GM23338 (cell line): ENCODE data around the gene DCAF6. TPM values are rescaled to one million over a fixed set of nuclear protein-coding genes. Genes with fewer than 3 reads are reported as not detected.

Source experiments
- ATAC-seq: fragments of 200-7000 bp; cut with Tn5 transposase; 3 replicates; pipeline ENCODE4 v1.9.1; 2020
- DNase-seq: peaks from one replicate; pipeline ENCODE4 v3.0.0-alpha.2; 2015; ENCODE audit warnings: low spot score
- H2AFZ ChIP-seq: fragments of 200-600 bp; sonication (generic); 2 replicates; pipeline ENCODE4 v1.8.0; 2016; ENCODE audit warnings: antibody characterized with exemption, mild to moderate bottlenecking, moderate library complexity
- H3F3A ChIP-seq: fragments of 200-600 bp; sonication (generic); replicated peaks from 2 replicates; pipeline ENCODE4 v1.8.0; 2017; ENCODE audit warnings: antibody characterized with exemption, mixed run types, low read depth
- H3K27ac ChIP-seq: fragments of 200-600 bp; sonication (generic); 2 replicates; pipeline ENCODE4 v1.6.1; 2016; ENCODE audit warnings: low read depth
- H3K27me3 ChIP-seq: fragments of 200-600 bp; sonication (generic); 2 replicates; pipeline ENCODE4 v1.8.0; 2016; ENCODE audit warnings: mild to moderate bottlenecking, mixed run types, moderate library complexity; ENCODE audit not compliant: insufficient read depth
- H3K36me3 ChIP-seq: fragments of 200-600 bp; sonication (generic); 2 replicates; pipeline ENCODE4 v1.8.0; 2016; ENCODE audit warnings: mild to moderate bottlenecking; ENCODE audit not compliant: insufficient read depth
- H3K4me1 ChIP-seq: fragments of 200-600 bp; sonication (generic); 2 replicates; pipeline ENCODE4 v1.8.0; 2016; ENCODE audit warnings: mild to moderate bottlenecking, moderate library complexity; ENCODE audit not compliant: insufficient read depth
- H3K4me2 ChIP-seq: fragments of 200-600 bp; sonication (generic); 2 replicates; pipeline ENCODE4 v1.7.1; 2017; ENCODE audit warnings: mixed run types
- H3K4me3 ChIP-seq: fragments of 200-600 bp; sonication (generic); 2 replicates; pipeline ENCODE4 v1.6.1; 2016; ENCODE audit warnings: mixed run types
- H3K79me2 ChIP-seq: fragments of 200-600 bp; sonication (generic); replicated peaks from 2 replicates; pipeline ENCODE4 v1.8.0; 2017; ENCODE audit warnings: mild to moderate bottlenecking; ENCODE audit not compliant: insufficient read depth
- H3K9me2 ChIP-seq: fragments of 200-600 bp; sonication (generic); 2 replicates; pipeline ENCODE4 v1.8.0; 2017; ENCODE audit not compliant: insufficient read depth
- H4K20me1 ChIP-seq: fragments of 200-600 bp; sonication (generic); replicated peaks from 2 replicates; pipeline ENCODE4 v1.8.0; 2017; ENCODE audit warnings: mild to moderate bottlenecking; ENCODE audit not compliant: insufficient read depth
- H3K27ac Mint-ChIP-seq: 2 replicates; pipeline ENCODE4 v1.8.0; 2020; ENCODE audit warnings: inconsistent platforms, mild to moderate bottlenecking, moderate library complexity, mixed read lengths
- H3K27me3 Mint-ChIP-seq: 3 replicates; pipeline ENCODE4 v1.8.0; 2022; ENCODE audit warnings: low read depth, mild to moderate bottlenecking, moderate library complexity, mixed read lengths, inconsistent platforms; ENCODE audit not compliant: insufficient read depth, poor library complexity
- H3K36me3 Mint-ChIP-seq: 3 replicates; pipeline ENCODE4 v1.8.0; 2021; ENCODE audit warnings: low read depth, mild to moderate bottlenecking, inconsistent platforms, moderate library complexity, mixed read lengths
- H3K4me1 Mint-ChIP-seq: 3 replicates; pipeline ENCODE4 v1.8.0; 2020; ENCODE audit warnings: mild to moderate bottlenecking, inconsistent platforms, mixed read lengths
- H3K4me3 Mint-ChIP-seq: 3 replicates; pipeline ENCODE4 v1.8.0; 2021; ENCODE audit warnings: moderate library complexity, mild to moderate bottlenecking, inconsistent platforms, mixed read lengths
- H3K9me3 Mint-ChIP-seq: 3 replicates; pipeline ENCODE4 v1.8.0; 2020; ENCODE audit warnings: moderate library complexity, mild to moderate bottlenecking, inconsistent platforms, mixed read lengths
- EZH2phosphoT487 ChIP-seq: fragments of 200-600 bp; sonication (generic); IDR thresholded peaks from one replicate; pipeline ENCODE4 v1.8.1; 2018; ENCODE audit warnings: antibody characterized with exemption; ENCODE audit not compliant: unreplicated experiment
- POLR2AphosphoS5 ChIP-seq: IDR thresholded peaks from 2 replicates; pipeline ENCODE4 v1.6.1; 2016; ENCODE audit warnings: antibody characterized with exemption, low read depth
- microRNA counts: library from miRNA; unstranded; fragments of <30 nt; microRNA quantifications from one replicate; lab custom pipeline; 2017
- microRNA-seq: library from miRNA; unstranded; fragments of <30 nt; microRNA quantifications from one replicate; pipeline ENCODE4, GENCODE V29; 2017
- polyA plus RNA-seq: library from polyadenylated mRNA; unstranded; fragments of >200 nt; fragmentation: Nextera tagmentation; extraction: Ambion mirVana; gene quantifications from 2 replicates; pipeline ENCODE4 v1.2.1, GENCODE V29; 2016
- small RNA-seq: library from RNA; depleted of rRNA; stranded (forward); fragments of <200 nt; gene quantifications from one replicate; pipeline ENCODE3, GENCODE V24; 2014; ENCODE audit warnings: low replicate concordance
- total RNA-seq: library from RNA; depleted of rRNA; stranded (reverse); fragments of >200 nt; shearing (Covaris generic); gene quantifications from 2 replicates; pipeline ENCODE4 v1.2.3, GENCODE V29; 2014; rRNA removed

DCAF6 gene
- total and polyA plus RNA-seq, 2 experiments from 2014 or later, result 18.6 to 27.3 TPM

DNA sequence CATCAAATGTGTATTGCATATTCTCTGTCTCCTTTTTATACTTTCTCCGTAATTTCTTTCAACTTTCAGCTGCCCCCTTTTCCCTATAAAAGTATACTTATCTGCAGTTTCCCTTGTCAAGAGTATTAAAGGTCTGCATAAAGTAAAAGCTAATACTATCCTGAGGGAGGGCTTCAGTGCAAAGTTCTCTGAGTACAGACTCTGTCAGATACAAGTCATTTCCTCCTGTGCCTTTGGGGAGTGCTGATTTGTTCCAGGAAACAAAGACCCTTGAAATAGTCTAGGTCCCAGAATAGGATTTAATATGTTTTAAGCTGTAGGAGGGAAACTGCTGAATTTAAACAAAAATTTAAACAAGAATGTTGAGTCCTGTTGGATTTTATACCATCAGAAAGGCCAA is 188.6 kb downstream of the DCAF6 start:
- Mint-ChIP-seq H3K9me3 (peaks cover 9% of the 10 kb centered on the region; the same call in 2 of the 3 replicates), H3K27ac (no peak overlapping the region), H3K4me1 (peaks cover 4% of the 10 kb centered on the region; the same call in 1 of the 3 replicates), H3K4me3 (no peak overlapping the region), H3K36me3 (peaks cover 29% of the 10 kb centered on the region), H3K27me3 (peaks cover 1% of the 10 kb centered on the region)
- Histone ChIP-seq H3K79me2 (peaks cover 11% of the 10 kb centered on the region; the same call in 1 of the 2 replicates), H3K4me2 (no peak overlapping the region), H3F3A (no peaks in the 10 kb centered on the region), H3K36me3 (no peaks in the 10 kb centered on the region), H3K9me2 (no peaks in the 10 kb centered on the region), H3K4me3 (no peak overlapping the region), H3K4me1 (no peaks in the 10 kb centered on the region), H4K20me1 (no peaks in the 10 kb centered on the region; the same call in 1 of the 2 replicates), H3K27ac (no peak overlapping the region), H2AFZ (no peak overlapping the region), H3K27me3 (no peaks in the 10 kb centered on the region)
- no peak for TF ChIP-seq EZH2phosphoT487
- TF ChIP-seq POLR2AphosphoS5, result no peak
- no peak for DNase-seq
- ATAC-seq, result no peak

MicroRNA genes within 50 kb of the gene (microRNA counts, 767-probe panel; counts per million panel counts)
- not detected for microRNA hsa-miR-1255b-5p (lab: Ali Mortazavi, UCI)

Small RNAs within 50 kb of the gene (microRNA-seq; reads per million reads assigned to microRNA genes)
- not detected for gene MIR1255B2

Small RNAs within 50 kb of the gene (small RNA-seq; reads per million reads assigned to genes)
- gene MIR1255B2, result not detected

Other genes with a start within 250 kb of the DCAF6 start
- 85.1 and 86.5 TPM in 2 replicates for gene MPZL1, start 214.7 kb upstream of the DCAF6 start, total RNA-seq
- 26.6 and 35.1 TPM in 2 replicates for gene MPZL1, start 214.7 kb upstream of the DCAF6 start, polyA plus RNA-seq
- not detected in 2 replicates for gene ADCY10, start 22.5 kb upstream of the DCAF6 start, total RNA-seq
- not detected in 2 replicates for gene ADCY10, start 22.5 kb upstream of the DCAF6 start, polyA plus RNA-seq
- 21.6 and 37.2 TPM in 2 replicates for gene MPC2, start 389 bp downstream of the DCAF6 start, total RNA-seq
- gene MPC2, start 389 bp downstream of the DCAF6 start, polyA plus RNA-seq, result 71.0 and 76.9 TPM in 2 replicates
- 11.6 and 13.6 TPM in 2 replicates for gene GPR161, start 200.2 kb downstream of the DCAF6 start, total RNA-seq
- 6.7 and 7.9 TPM in 2 replicates for gene GPR161, start 200.2 kb downstream of the DCAF6 start, polyA plus RNA-seq
- gene TIPRL, start 242.3 kb downstream of the DCAF6 start, total RNA-seq, result 15.9 and 17.1 TPM in 2 replicates
- gene TIPRL, start 242.3 kb downstream of the DCAF6 start, polyA plus RNA-seq, result 32.0 and 32.8 TPM in 2 replicates